Natural killer cell (primary cell): ENCODE measurements around the gene LYZL1. TPM values are rescaled to one million over a fixed set of nuclear protein-coding genes. Genes with fewer than 3 reads are reported as not detected.
"Not testable (repeated sequence)": the region's sequence is repeated elsewhere in the genome, so short reads cannot be mapped to it uniquely, and the experiment has no call there.

Experiments
- ATAC-seq, 3 donors: fragments of 150-1000 bp in 2 of 3; fragments of 200-7000 bp in 1 of 3; cut with Tn5 transposase; 1 replicate in 1 of 3; 2 replicates in 2 of 3; pipeline ENCODE4 v1.10.0; 2021; ENCODE audit warnings: mild to moderate bottlenecking in 2 of 3, moderate library complexity in 2 of 3
- DNase-seq, 2 donors: peaks; one replicate each; pipeline versions ENCODE4 v3.0.0 to v3.0.0-alpha.2; 2013 to 2021; ENCODE audit warnings: mixed read lengths in 1 of 2
- H3K27ac ChIP-seq: one replicate; pipeline ENCODE4 v1.5.1; 2013; ENCODE audit warnings: mild to moderate bottlenecking, low read length
- H3K27me3 ChIP-seq: one replicate; pipeline ENCODE4 v1.6.1; 2013; ENCODE audit warnings: low read length; ENCODE audit not compliant: control insufficient read depth, insufficient read depth
- H3K36me3 ChIP-seq: one replicate; pipeline ENCODE4 v1.6.1; 2013; ENCODE audit warnings: low read length; ENCODE audit not compliant: control insufficient read depth, insufficient read depth
- H3K4me1 ChIP-seq: one replicate; pipeline ENCODE4 v1.6.1; 2013; ENCODE audit warnings: low read length; ENCODE audit not compliant: control insufficient read depth, insufficient read depth
- H3K4me3 ChIP-seq: one replicate; pipeline ENCODE4 v1.5.1; 2013; ENCODE audit warnings: low read length
- H3K9me3 ChIP-seq: one replicate; pipeline ENCODE4 v1.6.1; 2013; ENCODE audit warnings: low read length; ENCODE audit not compliant: control insufficient read depth, insufficient read depth
- H3K27ac Mint-ChIP-seq, 2 donors: one replicate each; pipeline ENCODE4 v1.8.0; 2022; ENCODE audit warnings: mild to moderate bottlenecking in 2 of 2, mixed read lengths in 2 of 2, moderate library complexity in 1 of 2
- H3K27me3 Mint-ChIP-seq, 2 donors: one replicate each; pipeline ENCODE4 v1.8.0; 2022; ENCODE audit warnings: low read depth in 2 of 2, mixed read lengths in 2 of 2
- H3K36me3 Mint-ChIP-seq: one replicate; pipeline ENCODE4 v1.8.0; 2022; ENCODE audit warnings: mixed read lengths
- H3K4me1 Mint-ChIP-seq, 2 donors: one replicate each; pipeline ENCODE4 v1.8.0; 2022; ENCODE audit warnings: mixed read lengths in 2 of 2
- H3K4me3 Mint-ChIP-seq: one replicate; pipeline ENCODE4 v1.8.0; 2022; ENCODE audit warnings: mild to moderate bottlenecking, moderate library complexity, mixed read lengths
- H3K9me3 Mint-ChIP-seq, 2 donors: one replicate each; pipeline ENCODE4 v1.8.0; 2022; ENCODE audit warnings: mixed read lengths in 2 of 2
- CTCF ChIP-seq: fragments of 200-600 bp; IDR thresholded peaks from one replicate; pipeline ENCODE4 v1.8.0; 2022; ENCODE audit warnings: antibody characterized with exemption
- WGBS: methylation state at CpG from one replicate; pipeline ENCODE4 v1.1.7; 2013; ENCODE audit warnings: missing lambda C conversion rate; ENCODE audit not compliant: insufficient coverage; 5-methylcytosine and 5-hydroxymethylcytosine counted together
- intact Hi-C: fragments of 100-400 bp; cut with micrococcal nuclease; formaldehyde crosslinking; loops from one replicate; pipeline ENCODE4 v1.14.2; 2022
- total RNA-seq, 4 donors: library from RNA; stranded (reverse); fragments of 120-200 nt in 1 of 4; gene quantifications; one replicate each; pipeline versions ENCODE4 v1.2.3 to v1.2.4, GENCODE V29; 2013 to 2022

The LYZL1 gene
- total RNA-seq, 3 donors from 2014 or later (not counting 1 experiment from before 2014, with no cell fraction given) = not detected

- H3K36me3 Mint-ChIP-seq, DNase-seq, H3K9me3 ChIP-seq, H3K4me1 ChIP-seq, H3K4me3 ChIP-seq, intact Hi-C loops, ATAC-seq, H3K27me3 ChIP-seq, H3K4me1 Mint-ChIP-seq, H3K27ac ChIP-seq, H3K36me3 ChIP-seq, H3K4me3 Mint-ChIP-seq, H3K27ac Mint-ChIP-seq, H3K9me3 Mint-ChIP-seq: not testable (repeated sequence)
- H3K27me3 Mint-ChIP-seq = peaks cover 16 to 37% of the 10 kb centered on the region in 2 donors
- WGBS = 89% methylated on average over 13 of the region's 13 CpGs
Observed at GRCh38 chr10:29292406-29292805, 3.5 kb downstream of the LYZL1 start.

GRCh38 chr10:29295813-29296212, 6.9 kb downstream of the LYZL1 start:
- WGBS = 86% methylated on average over 1 of the region's 2 CpGs
- ATAC-seq = no peak
- no peak overlapping the region for H3K4me3 ChIP-seq

GRCh38 chr10:29297678-29298077, 8.8 kb downstream of the LYZL1 start:
- Mint-ChIP-seq H3K9me3 (peaks cover 2 to 9% of the 10 kb centered on the region in 2 donors), H3K36me3 (peaks cover 16% of the 10 kb centered on the region)
- no peak for ATAC-seq

More at GRCh38 chr10:29295813-29296212, 6.9 kb downstream of the LYZL1 start:
- Mint-ChIP-seq H3K27ac (no peak overlapping the region), H3K4me3 (no peak overlapping the region), H3K36me3 (peaks cover 5% of the 10 kb centered on the region), H3K4me1 (no peaks in the 10 kb centered on the region), H3K9me3 (no peaks in the 10 kb centered on the region), H3K27me3 (peaks cover 16 to 42% of the 10 kb centered on the region in 2 donors)
- H3K27me3 ChIP-seq = no peaks in the 10 kb centered on the region
- no peaks in the 10 kb centered on the region for H3K36me3 ChIP-seq
- no peak for TF ChIP-seq CTCF
- peaks cover 3% of the 10 kb centered on the region for H3K9me3 ChIP-seq
- intact Hi-C loops = no loop called here
- H3K4me1 ChIP-seq = no peaks in the 10 kb centered on the region
- DNase-seq = no peak
- H3K27ac ChIP-seq = no peak overlapping the region

GRCh38 chr10:29301359-29301910, 12.6 kb downstream of the LYZL1 start:
- no peaks in the 10 kb centered on the region for H3K27me3 ChIP-seq
- H3K4me3 ChIP-seq = no peak overlapping the region
- H3K36me3 ChIP-seq = no peaks in the 10 kb centered on the region
- H3K4me1 ChIP-seq = no peaks in the 10 kb centered on the region
- H3K9me3 Mint-ChIP-seq = peaks cover 2 to 9% of the 10 kb centered on the region in 2 donors
- H3K27ac ChIP-seq = no peak overlapping the region
- TF ChIP-seq CTCF = no peak
- no peak for ATAC-seq
- H3K27ac Mint-ChIP-seq = no peak overlapping the region
- H3K4me3 Mint-ChIP-seq = no peak overlapping the region
- 100% methylated on average over 1 of the region's 1 CpG for WGBS
- H3K36me3 Mint-ChIP-seq = peaks cover 16% of the 10 kb centered on the region
- H3K27me3 Mint-ChIP-seq = peaks cover 18 to 42% of the 10 kb centered on the region in 2 donors
- peaks cover 3% of the 10 kb centered on the region for H3K9me3 ChIP-seq
- intact Hi-C loops = loop anchor here (5.0 to 10.0 kb wide), 2 partner anchors 639 to 677 kb away; no protein-coding TSS in a partner anchor
- no peak for DNase-seq
- peaks cover 0 to 4% of the 10 kb centered on the region in 2 donors for H3K4me1 Mint-ChIP-seq

More at GRCh38 chr10:29297678-29298077, 8.8 kb downstream of the LYZL1 start:
- Histone ChIP-seq H3K27ac (no peak overlapping the region), H3K9me3 (peaks cover 3% of the 10 kb centered on the region), H3K4me3 (no peak overlapping the region), H3K4me1 (no peaks in the 10 kb centered on the region), H3K36me3 (no peaks in the 10 kb centered on the region), H3K27me3 (no peaks in the 10 kb centered on the region)
- no peaks in the 10 kb centered on the region for H3K4me1 Mint-ChIP-seq
- TF ChIP-seq CTCF = no peak
- no peak for DNase-seq
- intact Hi-C loops = no loop called here
- H3K4me3 Mint-ChIP-seq = no peak overlapping the region
- 40% methylated on average over 1 of the region's 1 CpG for WGBS
- H3K27ac Mint-ChIP-seq = no peak overlapping the region
- peaks cover 18 to 54% of the 10 kb centered on the region in 2 donors for H3K27me3 Mint-ChIP-seq
